HepG2 (cell line): ENCODE data around the gene GLCE.

ENCODE experiments used
- HNRNPH1 ChIP-seq: fragments of 200-400 bp; formaldehyde crosslinking; optimal IDR thresholded peaks from 2 replicates; pipeline ENCODE3; 2017; ENCODE audit warnings: mild to moderate bottlenecking, low read depth, low read length
- MTERF4 ChIP-seq: sonication (generic); formaldehyde crosslinking; IDR thresholded peaks from 2 replicates; pipeline ENCODE4 v1.8.0; 2023; ENCODE audit warnings: mild to moderate bottlenecking, missing genetic modification reagents
- MTF2 ChIP-seq: sonication (generic); formaldehyde crosslinking; IDR thresholded peaks from 2 replicates; pipeline ENCODE4 v1.5.0; 2020; ENCODE audit warnings: missing genetic modification reagents, borderline replicate concordance
- SMAD3 ChIP-seq: sonication (generic); formaldehyde crosslinking; IDR thresholded peaks from 2 replicates; pipeline ENCODE4 v1.4.0; 2020; ENCODE audit warnings: missing genetic modification reagents
- ZNF816 ChIP-seq: sonication (generic); formaldehyde crosslinking; IDR thresholded peaks from 2 replicates; pipeline ENCODE4 v1.8.0; 2022; ENCODE audit warnings: missing genetic modification reagents, mild to moderate bottlenecking, borderline replicate concordance
- TF ChIP-seq, protein P1 (sequence below): sonication (generic); formaldehyde crosslinking; IDR thresholded peaks from 2 replicates; pipeline ENCODE4 v1.4.0; 2020; ENCODE audit warnings: missing genetic modification reagents, borderline replicate concordance
- TF ChIP-seq, protein P2 (sequence below): sonication (generic); formaldehyde crosslinking; conservative IDR thresholded peaks from 2 replicates; pipeline ENCODE4 v1.8.1; 2023; ENCODE audit warnings: missing genetic modification reagents
- TF ChIP-seq, protein P3 (sequence below): IDR thresholded peaks from 2 replicates; pipeline ENCODE4 v1.6.1; 2016; ENCODE audit warnings: low read depth, borderline replicate concordance

DNA sequence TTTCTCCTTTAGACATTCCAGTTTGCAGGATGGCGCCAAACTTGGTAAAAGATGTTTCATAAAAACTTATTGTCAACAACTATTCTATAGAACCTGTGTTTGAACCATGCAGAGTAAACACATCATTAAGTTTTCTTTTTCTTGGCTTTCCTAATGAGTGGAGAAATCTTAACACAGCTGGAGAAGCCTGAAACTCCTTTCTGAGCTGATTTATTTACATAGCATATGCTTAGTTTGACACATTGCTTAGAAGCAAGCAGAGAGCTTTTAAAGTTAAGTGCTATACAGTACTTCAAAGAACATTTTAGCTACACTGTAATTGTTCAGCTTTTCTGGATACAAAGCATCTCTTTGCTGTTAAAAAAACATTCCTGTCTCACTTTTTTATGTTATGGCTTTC is 77.3 kb downstream of the GLCE start:
- TF ChIP-seq MTERF4 (CRISPR knock-in tag) (no peak), MTF2 (CRISPR knock-in tag) (no peak), ZNF816 (CRISPR knock-in tag) (no peak), HNRNPH1 (no peak), SMAD3 (no peak)
- TF ChIP-seq, protein P1, sequence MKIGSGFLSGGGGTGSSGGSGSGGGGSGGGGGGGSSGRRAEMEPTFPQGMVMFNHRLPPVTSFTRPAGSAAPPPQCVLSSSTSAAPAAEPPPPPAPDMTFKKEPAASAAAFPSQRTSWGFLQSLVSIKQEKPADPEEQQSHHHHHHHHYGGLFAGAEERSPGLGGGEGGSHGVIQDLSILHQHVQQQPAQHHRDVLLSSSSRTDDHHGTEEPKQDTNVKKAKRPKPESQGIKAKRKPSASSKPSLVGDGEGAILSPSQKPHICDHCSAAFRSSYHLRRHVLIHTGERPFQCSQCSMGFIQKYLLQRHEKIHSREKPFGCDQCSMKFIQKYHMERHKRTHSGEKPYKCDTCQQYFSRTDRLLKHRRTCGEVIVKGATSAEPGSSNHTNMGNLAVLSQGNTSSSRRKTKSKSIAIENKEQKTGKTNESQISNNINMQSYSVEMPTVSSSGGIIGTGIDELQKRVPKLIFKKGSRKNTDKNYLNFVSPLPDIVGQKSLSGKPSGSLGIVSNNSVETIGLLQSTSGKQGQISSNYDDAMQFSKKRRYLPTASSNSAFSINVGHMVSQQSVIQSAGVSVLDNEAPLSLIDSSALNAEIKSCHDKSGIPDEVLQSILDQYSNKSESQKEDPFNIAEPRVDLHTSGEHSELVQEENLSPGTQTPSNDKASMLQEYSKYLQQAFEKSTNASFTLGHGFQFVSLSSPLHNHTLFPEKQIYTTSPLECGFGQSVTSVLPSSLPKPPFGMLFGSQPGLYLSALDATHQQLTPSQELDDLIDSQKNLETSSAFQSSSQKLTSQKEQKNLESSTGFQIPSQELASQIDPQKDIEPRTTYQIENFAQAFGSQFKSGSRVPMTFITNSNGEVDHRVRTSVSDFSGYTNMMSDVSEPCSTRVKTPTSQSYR (CRISPR knock-in tag): no peak
- TF ChIP-seq, protein P2, sequence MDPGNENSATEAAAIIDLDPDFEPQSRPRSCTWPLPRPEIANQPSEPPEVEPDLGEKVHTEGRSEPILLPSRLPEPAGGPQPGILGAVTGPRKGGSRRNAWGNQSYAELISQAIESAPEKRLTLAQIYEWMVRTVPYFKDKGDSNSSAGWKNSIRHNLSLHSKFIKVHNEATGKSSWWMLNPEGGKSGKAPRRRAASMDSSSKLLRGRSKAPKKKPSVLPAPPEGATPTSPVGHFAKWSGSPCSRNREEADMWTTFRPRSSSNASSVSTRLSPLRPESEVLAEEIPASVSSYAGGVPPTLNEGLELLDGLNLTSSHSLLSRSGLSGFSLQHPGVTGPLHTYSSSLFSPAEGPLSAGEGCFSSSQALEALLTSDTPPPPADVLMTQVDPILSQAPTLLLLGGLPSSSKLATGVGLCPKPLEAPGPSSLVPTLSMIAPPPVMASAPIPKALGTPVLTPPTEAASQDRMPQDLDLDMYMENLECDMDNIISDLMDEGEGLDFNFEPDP (CRISPR knock-in tag): no peak
- TF ChIP-seq, protein P3, sequence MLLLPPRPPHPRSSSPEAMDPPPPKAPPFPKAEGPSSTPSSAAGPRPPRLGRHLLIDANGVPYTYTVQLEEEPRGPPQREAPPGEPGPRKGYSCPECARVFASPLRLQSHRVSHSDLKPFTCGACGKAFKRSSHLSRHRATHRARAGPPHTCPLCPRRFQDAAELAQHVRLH (CRISPR knock-in tag): no peak
